GM12891 (cell line): Measurements from ENCODE around the gene KLHL10.

Source experiments
- PAX5 ChIP-seq: IDR thresholded peaks from 2 replicates; pipeline ENCODE4 v1.6.1; 2011; ENCODE audit warnings: low read length, moderate library complexity, mild to moderate bottlenecking; ENCODE audit not compliant: insufficient read depth, severe bottlenecking
- POLR2A ChIP-seq: IDR thresholded peaks from 2 replicates; pipeline ENCODE4 v1.6.1; 2011; ENCODE audit warnings: low read depth, low read length, control low read depth
- POLR2AphosphoS5 ChIP-seq: IDR thresholded peaks from 2 replicates; pipeline ENCODE4 v1.6.1; 2011; ENCODE audit warnings: low read depth, low read length, control low read depth
- SPI1 ChIP-seq: IDR thresholded peaks from 2 replicates; pipeline ENCODE4 v1.6.1; 2011; ENCODE audit warnings: low read depth, low read length, control low read depth
- TAF1 ChIP-seq: IDR thresholded peaks from 2 replicates; pipeline ENCODE4 v1.6.1; 2011; ENCODE audit warnings: low read depth, low read length, control low read depth

DNA sequence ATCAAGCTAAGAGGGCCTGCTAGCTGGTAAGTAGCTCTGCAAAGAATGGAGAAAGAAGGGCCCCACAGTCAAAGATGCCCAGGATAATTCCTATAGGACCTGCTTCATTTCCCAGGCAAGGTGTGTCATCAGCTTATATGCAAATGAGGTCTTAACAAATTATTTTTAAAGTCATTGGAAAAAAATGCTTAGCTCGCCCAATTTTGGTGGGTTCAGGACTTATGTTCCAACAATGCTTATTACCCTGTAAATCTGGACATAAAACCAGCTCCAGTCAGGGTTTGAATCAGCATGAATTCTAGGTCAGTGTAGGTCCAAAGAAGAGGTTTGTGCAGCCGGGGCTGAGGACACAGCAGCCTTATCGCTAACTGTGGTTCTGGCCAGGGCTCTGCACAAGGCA is 55.8 kb downstream of the KLHL10 start:
- TF ChIP-seq POLR2AphosphoS5 (no peak), TAF1 (no peak), POLR2A (no peak), PAX5 (no peak), SPI1 (no peak)
